Chondrocyte (in vitro differentiated cells): ENCODE measurements around the gene MYBBP1A. TPM values are rescaled to one million over a fixed set of nuclear protein-coding genes. Genes with fewer than 3 reads are reported as not detected.

Experiments
- DNase-seq: peaks from one replicate; pipeline ENCODE4 v3.0.0; 2021; ENCODE audit warnings: mixed read lengths, low spot score
- H3K27ac Mint-ChIP-seq: one replicate; pipeline ENCODE4 v1.8.0; 2021; ENCODE audit warnings: mild to moderate bottlenecking, moderate library complexity, mixed read lengths; ENCODE audit not compliant: unreplicated experiment
- H3K27me3 Mint-ChIP-seq: 2 replicates; pipeline ENCODE4 v1.8.0; 2021; ENCODE audit warnings: low read depth, mixed read lengths
- H3K36me3 Mint-ChIP-seq: 2 replicates; pipeline ENCODE4 v1.8.0; 2021; ENCODE audit warnings: low read depth, mixed read lengths
- H3K4me1 Mint-ChIP-seq: 2 replicates; pipeline ENCODE4 v1.8.0; 2021; ENCODE audit warnings: low read depth, mild to moderate bottlenecking, mixed read lengths
- H3K4me3 Mint-ChIP-seq: one replicate; pipeline ENCODE4 v1.8.0; 2021; ENCODE audit warnings: mild to moderate bottlenecking, moderate library complexity, mixed read lengths; ENCODE audit not compliant: unreplicated experiment
- H3K9me3 Mint-ChIP-seq: 2 replicates; pipeline ENCODE4 v1.8.0; 2021; ENCODE audit warnings: low read depth, mixed read lengths
- CTCF ChIP-seq: fragments of 200-600 bp; sonication (generic); IDR thresholded peaks from 2 replicates; pipeline ENCODE4 v1.5.0; 2021; ENCODE audit warnings: antibody characterized with exemption, mild to moderate bottlenecking, moderate library complexity
- total RNA-seq: library from RNA; stranded (reverse); gene quantifications from 3 replicates; pipeline ENCODE4 v1.2.1, GENCODE V29; 2021

MYBBP1A gene
- total RNA-seq, 1 donor from 2014 or later, result 33.6 TPM

DNA sequence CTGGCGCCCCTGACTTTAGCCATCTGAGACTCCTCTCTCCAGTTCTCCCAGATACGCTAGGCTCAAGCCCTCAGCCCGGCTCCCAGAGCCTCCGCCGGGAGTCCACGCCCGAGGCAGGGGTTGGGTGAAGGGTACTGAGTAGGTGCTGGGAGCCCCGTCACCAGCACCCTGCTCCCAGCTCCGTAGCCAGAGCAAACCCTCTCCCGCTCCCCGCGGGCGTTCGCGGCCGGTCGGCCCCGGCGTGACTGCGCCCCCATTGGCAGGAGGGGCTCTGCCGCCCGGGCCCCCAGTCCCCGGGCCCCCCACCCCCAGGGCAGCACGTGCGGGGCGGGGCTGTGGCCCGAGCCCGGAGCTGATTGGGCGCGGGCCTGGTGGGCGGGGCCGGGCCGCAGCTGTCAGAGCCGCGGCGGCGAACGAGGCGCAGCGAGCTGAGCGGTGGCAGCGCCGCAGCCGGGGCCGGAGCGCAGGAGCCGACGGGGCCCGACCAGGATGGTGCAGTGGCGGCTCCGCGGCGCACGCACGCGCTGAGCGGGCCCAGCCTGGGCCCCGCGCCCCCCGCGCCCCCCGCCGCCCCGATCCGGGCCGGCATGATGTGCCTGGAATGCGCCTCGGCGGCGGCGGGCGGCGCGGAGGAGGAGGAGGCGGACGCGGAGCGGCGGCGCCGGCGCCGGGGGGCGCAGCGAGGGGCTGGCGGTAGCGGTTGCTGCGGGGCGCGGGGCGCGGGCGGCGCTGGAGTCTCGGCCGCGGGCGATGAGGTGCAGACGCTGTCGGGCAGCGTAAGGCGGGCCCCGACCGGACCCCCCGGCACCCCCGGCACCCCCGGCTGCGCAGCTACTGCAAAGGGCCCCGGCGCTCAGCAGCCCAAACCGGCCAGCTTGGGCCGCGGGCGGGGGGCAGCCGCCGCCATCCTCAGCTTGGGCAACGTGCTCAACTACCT is 56.5 kb downstream of the MYBBP1A start, which contains the start of gene SPNS2:
Gene SPNS2, plus strand, starts transcription at position 421 of the 937 bp plus-strand sequence. Its CDS starts 167 bp downstream, at position 588.
- Mint-ChIP-seq H3K4me3 (peak within 1 kb of the TSS; percentile 68), H3K9me3 (no peaks in the 10 kb centered on the region), H3K36me3 (peaks cover 2% of the 10 kb centered on the region), H3K27ac (no peak within 1 kb of the TSS), H3K4me1 (peaks cover 14% of the 10 kb centered on the region), H3K27me3 (peaks cover 41% of the 10 kb centered on the region)
- DNase-seq, result no peak
- TF ChIP-seq CTCF, result no peak

DNA sequence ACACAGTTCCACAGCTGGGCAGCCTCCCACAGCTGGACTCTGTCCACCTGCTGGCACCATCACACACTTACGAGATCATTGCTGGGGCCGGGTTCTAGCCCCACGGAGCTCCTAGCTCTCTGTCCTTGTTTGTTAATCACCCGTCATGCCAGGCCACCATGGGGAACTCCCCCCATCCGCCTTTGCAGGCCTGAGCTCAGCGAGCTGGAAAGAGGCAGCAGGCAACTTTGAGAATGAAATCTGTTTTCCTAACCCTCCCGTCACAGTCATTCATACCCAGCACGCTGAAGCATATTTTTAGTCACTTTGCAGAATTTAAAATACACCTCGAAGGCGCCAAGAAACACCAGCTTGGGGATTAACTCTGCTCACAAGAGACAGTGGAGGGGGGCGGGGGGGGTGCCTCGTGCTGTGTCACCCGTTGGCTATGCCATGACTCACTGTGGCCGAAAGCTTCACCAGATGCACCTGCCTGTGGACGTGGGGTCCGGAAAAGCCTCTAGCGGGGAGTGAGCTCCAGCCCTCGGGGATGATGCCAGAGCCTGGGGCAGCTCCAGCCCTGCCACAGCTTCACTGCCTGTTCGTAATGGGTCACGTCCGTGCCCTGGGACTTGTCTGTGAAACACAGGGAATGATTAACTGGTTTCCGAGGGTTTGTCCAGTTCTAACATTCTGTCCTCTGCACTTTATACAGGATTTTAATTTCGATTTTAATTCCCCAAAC is 57.9 kb downstream of the MYBBP1A start:
- H3K4me3 Mint-ChIP-seq, result peak overlapping the region; percentile 18
- no peak for DNase-seq
- peaks cover 35% of the 10 kb centered on the region for H3K27me3 Mint-ChIP-seq

DNA sequence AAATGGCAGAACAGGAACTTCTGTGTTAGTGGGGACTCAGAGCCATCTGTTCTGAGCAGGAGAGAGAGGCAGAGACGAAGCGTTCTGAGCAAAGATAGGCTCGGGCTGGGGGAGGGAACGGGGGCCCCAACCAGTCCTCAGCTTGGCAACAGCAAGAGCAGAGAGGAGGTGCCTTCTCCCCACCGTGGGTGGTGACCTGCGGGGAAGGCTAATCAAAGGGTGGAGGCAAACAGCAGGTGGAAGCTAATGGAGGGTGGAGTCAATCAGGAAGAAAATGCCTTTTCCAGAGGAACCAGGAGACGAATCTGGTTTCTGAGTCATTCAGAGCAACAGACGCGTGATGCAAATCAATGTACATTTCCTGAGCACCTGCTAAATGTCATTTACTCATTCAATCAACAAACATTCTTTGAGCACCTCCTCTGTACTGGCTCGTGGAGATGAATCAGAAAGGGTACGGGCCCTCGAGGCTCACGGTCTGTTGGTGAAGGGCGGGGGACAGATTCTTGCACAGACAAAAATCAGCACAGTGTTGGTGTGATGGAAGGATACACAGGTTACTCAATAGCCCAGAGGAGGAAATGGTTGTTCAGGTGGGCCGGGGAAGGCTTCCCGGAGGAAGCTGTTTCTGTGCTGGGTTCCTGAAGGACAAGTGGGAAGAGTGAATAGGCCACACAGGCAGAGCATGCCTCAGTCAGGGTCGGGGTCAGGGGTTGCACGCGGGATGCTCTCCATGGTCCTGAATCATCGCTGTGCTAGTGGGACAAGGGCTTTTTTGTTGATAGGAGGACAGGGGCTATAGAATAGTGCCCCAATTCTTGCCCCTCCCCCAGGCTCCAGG is 62.2 kb downstream of the MYBBP1A start:
- H3K4me3 Mint-ChIP-seq, result no peak overlapping the region
- no peaks in the 10 kb centered on the region for H3K9me3 Mint-ChIP-seq
- peaks cover 20% of the 10 kb centered on the region for H3K27me3 Mint-ChIP-seq
- peaks cover 9% of the 10 kb centered on the region for H3K4me1 Mint-ChIP-seq
- no peak overlapping the region for H3K27ac Mint-ChIP-seq
- no peak for DNase-seq
- H3K36me3 Mint-ChIP-seq, result peaks cover 2% of the 10 kb centered on the region
- TF ChIP-seq CTCF, result no peak

More for the DNA sequence above, 57.9 kb downstream of the MYBBP1A start:
- no peaks in the 10 kb centered on the region for H3K9me3 Mint-ChIP-seq
- peaks cover 14% of the 10 kb centered on the region for H3K4me1 Mint-ChIP-seq
- no peak for TF ChIP-seq CTCF
- peak overlapping the region; percentile 54 for H3K27ac Mint-ChIP-seq
- H3K36me3 Mint-ChIP-seq, result peaks cover 4% of the 10 kb centered on the region

GRCh38 chr17:4490637-4491061 is 64.5 kb downstream of the MYBBP1A start:
- H3K4me3 Mint-ChIP-seq, result no peak overlapping the region
- H3K27me3 Mint-ChIP-seq, result peaks cover 16% of the 10 kb centered on the region

More at GRCh38 chr17:4490637-4491061, 64.5 kb downstream of the MYBBP1A start:
- TF ChIP-seq CTCF, result no peak
- Mint-ChIP-seq H3K36me3 (peaks cover 2% of the 10 kb centered on the region), H3K9me3 (no peaks in the 10 kb centered on the region), H3K4me1 (no peaks in the 10 kb centered on the region), H3K27ac (no peak overlapping the region)
- DNase-seq, result no peak
